Testis (tissue), 3 donors: ENCODE data around the gene SNTG2. TPM values are rescaled to one million over a fixed set of nuclear protein-coding genes. Genes with fewer than 3 reads are reported as not detected.

ENCODE experiments used
- DNase-seq: peaks from one replicate; pipeline ENCODE4 v3.0.0-alpha.2; 2019
- H3K27ac ChIP-seq, 2 donors: fragments of 200-600 bp; sonication (generic); one replicate each; pipeline ENCODE4 v1.5.1; 2019
- H3K27me3 ChIP-seq: fragments of 200-600 bp; sonication (generic); one replicate; pipeline ENCODE4 v1.5.1; 2019
- H3K36me3 ChIP-seq: fragments of 200-600 bp; sonication (generic); one replicate; pipeline ENCODE4 v1.5.1; 2017; ENCODE audit warnings: low read depth; ENCODE audit errors: missing control alignments
- H3K4me1 ChIP-seq: fragments of 200-600 bp; sonication (generic); one replicate; pipeline ENCODE4 v1.5.1; 2019
- H3K4me3 ChIP-seq, 2 donors: fragments of 200-600 bp; sonication (generic); one replicate each; pipeline ENCODE4 v1.5.1; 2017 to 2019
- H3K9me3 ChIP-seq: fragments of 200-600 bp; sonication (generic); one replicate; pipeline ENCODE4 v1.5.1; 2017
- CTCF ChIP-seq, 3 experiments: fragments of 450-650 bp in 2 of 3; fragments of 200-600 bp in 1 of 3; sonication (generic) in 1 of 3; IDR thresholded peaks; one replicate each; pipeline ENCODE4 v1.5.1; 2016 to 2019; ENCODE audit warnings: antibody characterized with exemption in 3 of 3, mild to moderate bottlenecking in 2 of 3, moderate library complexity in 1 of 3
- POLR2A ChIP-seq: fragments of 450-650 bp; IDR thresholded peaks from one replicate; pipeline ENCODE4 v1.6.1; 2017; ENCODE audit warnings: antibody characterized with exemption, mild to moderate bottlenecking, moderate library complexity
- WGBS, 2 donors: methylation state at CpG; one replicate each; pipeline ENCODE4 v1.1.5; 2018; 5-methylcytosine and 5-hydroxymethylcytosine counted together
- intact Hi-C: fragments of 100-400 bp; cut with DNase I; formaldehyde crosslinking; loops from one replicate; pipeline ENCODE4 v1.15.1; 2023; ENCODE audit warnings: low total_unique reads
- polyA plus RNA-seq: library from polyadenylated mRNA; stranded (reverse); fragments of 350-450 nt; fragmentation: Illumina TruSeq; extraction: RNeasy Lipid Tissue Mini Kit (QIAGEN cat#74804); gene quantifications from one replicate; pipeline ENCODE4 v1.2.3, GENCODE V29; 2014; ENCODE audit warnings: low read depth, low replicate concordance; ENCODE audit not compliant: insufficient read depth
- total RNA-seq, 2 donors: library from RNA; depleted of rRNA; stranded (reverse); fragments of >200 nt; gene quantifications; one replicate each; pipeline ENCODE4 v1.2.3, GENCODE V29; 2016

SNTG2 gene
- total and polyA plus RNA-seq, 3 donors from 2014 or later: 8.7 to 10.2 (median 9.1) TPM

GRCh38 chr2:954687-955000, 4.0 kb downstream of the SNTG2 start:
- no peaks in the 10 kb centered on the region for H3K27me3 ChIP-seq
- TF ChIP-seq CTCF (IDR thresholded peaks at IDR 0.05) (no peak), POLR2A (no peak)
- 36 to 64% methylated on average over 1 of the region's 1 CpG for WGBS, 2 donors
- H3K36me3 ChIP-seq: no peaks in the 10 kb centered on the region
- H3K9me3 ChIP-seq: no peaks in the 10 kb centered on the region
- no peak for DNase-seq
- H3K4me3 ChIP-seq: no peak overlapping the region
- H3K4me1 ChIP-seq: peaks cover 4% of the 10 kb centered on the region
- no peak overlapping the region for H3K27ac ChIP-seq
- intact Hi-C loops: loop anchor here (10.0 kb wide), 1 partner anchor 590 kb away; no protein-coding TSS in a partner anchor

DNA sequence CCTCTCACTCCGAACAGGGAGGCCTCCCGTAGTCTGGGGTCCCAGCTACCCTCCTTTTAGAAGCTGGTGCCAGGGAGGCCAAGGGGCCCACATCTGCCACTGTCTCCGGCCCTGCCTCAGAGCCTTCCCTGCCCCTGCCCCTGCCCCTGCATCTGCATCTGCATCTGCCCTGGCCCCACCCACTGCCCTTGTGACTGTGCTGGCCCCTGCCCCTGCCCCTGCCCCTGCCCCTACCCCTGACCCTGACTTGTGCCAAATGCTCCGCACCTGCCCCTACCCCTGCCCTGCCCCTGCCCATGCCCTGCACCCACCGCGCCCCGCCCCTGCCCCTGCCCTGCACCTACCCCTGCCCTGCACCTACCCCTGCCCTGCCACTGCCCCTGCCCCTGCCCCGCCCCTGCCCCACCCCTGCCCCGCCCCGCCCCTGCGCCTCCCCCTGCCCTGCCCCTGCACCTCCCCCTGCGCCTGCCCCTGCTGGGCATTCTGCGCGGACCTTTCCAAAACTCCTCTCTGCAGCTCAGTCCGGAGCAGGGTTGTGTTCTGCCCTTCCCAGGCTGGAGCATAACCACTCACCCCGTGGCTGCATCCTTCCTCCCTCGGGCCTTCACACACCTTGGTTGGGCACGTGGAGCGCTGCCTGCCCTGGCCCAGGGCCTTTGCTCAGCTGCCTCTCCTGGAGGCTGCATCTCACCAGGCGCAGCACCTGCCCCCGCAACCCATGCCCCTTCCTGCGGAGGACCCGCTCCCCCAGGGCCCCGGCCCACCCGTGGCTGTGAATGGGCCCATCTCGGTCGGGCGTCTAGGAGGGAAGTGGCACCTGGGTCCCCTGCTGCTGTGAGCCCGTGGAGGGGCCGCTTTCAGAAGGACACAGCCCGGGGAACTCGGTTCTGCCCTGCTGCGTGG, 5.4 kb downstream of the SNTG2 start:
- intact Hi-C loops: loop anchor here (10.0 kb wide), 1 partner anchor 589 kb away; no protein-coding TSS in a partner anchor
- WGBS, 2 donors: 83 to 90% methylated on average over 19 to 32 of the region's 33 CpGs

DNA sequence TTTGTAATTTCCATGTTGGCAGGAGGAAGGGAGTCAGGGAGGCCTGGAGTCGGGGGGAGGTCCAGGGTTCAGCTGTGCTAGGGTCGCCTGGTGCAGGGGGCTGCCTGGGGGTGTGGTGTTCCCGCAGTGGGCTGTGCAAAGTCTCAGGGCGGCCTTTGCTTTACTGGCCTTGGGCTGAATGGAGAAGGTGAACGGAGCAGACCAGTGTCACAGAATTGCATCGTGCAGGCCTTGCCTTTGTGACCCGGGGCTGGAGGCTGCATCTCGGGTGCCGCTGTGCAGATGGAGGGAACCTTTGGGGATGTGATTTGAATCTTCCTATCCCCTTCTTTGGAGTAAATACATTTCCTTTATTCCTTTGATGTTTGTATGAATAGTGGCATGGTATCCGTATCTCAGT, 8.8 kb downstream of the SNTG2 start:
- Histone ChIP-seq H3K9me3 (no peaks in the 10 kb centered on the region), H3K4me1 (no peaks in the 10 kb centered on the region), H3K27me3 (no peaks in the 10 kb centered on the region), H3K36me3 (no peaks in the 10 kb centered on the region), H3K27ac (no peak overlapping the region), H3K4me3 (no peak overlapping the region)
- WGBS, 2 donors: 86 to 94% methylated on average over 10 of the region's 10 CpGs
- intact Hi-C loops: loop anchor here (10.0 kb wide), 1 partner anchor 585 kb away; no protein-coding TSS in a partner anchor
- no peak for DNase-seq
- TF ChIP-seq POLR2A (no peak), CTCF (IDR thresholded peaks at IDR 0.05) (no peak)

More for the DNA sequence above, 5.4 kb downstream of the SNTG2 start:
- no peaks in the 10 kb centered on the region for H3K9me3 ChIP-seq
- no peaks in the 10 kb centered on the region for H3K27me3 ChIP-seq
- H3K4me3 ChIP-seq: no peak overlapping the region
- H3K27ac ChIP-seq: no peak overlapping the region
- no peaks in the 10 kb centered on the region for H3K36me3 ChIP-seq
- no peak for TF ChIP-seq POLR2A
- no peak for TF ChIP-seq CTCF (IDR thresholded peaks at IDR 0.05)
- no peak for DNase-seq
- H3K4me1 ChIP-seq: no peaks in the 10 kb centered on the region

DNA sequence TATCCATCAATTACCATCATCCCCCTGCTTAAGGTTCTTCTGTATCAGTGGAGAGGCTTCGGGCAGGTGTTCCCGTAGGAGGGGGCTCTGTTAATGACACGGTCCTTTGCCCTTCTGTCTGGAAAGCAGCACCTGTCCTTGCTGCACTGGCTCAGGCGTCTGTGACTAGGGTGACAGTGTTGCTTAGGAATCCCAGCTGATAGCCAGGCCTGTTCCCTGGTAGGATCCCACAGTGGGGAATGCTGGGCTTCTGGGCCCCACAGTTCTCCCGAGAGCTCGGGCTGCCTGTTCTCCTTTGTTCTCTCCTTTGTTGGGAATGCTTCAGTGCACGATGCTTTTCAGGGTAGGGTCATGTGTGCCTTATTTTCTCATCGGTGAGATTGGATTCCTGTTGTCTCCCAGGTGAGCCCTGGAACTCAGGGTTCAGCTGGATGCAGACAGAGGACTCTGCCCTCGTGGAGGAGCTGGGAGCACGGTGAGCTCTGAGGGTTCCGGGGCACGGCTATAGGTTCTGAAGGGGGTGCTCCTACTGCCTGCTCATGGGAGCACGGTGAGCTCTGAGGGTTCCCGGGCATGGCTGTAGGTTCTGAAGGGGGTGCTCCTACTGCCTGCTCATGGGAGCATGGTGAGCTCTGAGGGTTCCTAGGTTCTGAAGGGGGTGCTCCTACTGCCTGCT, 9.6 kb downstream of the SNTG2 start:
- WGBS, 2 donors: 86 to 88% methylated on average over 12 to 14 of the region's 14 CpGs
- H3K9me3 ChIP-seq: no peaks in the 10 kb centered on the region
- intact Hi-C loops: no loop called here
- no peak overlapping the region for H3K4me3 ChIP-seq
- no peak for DNase-seq
- no peaks in the 10 kb centered on the region for H3K27me3 ChIP-seq
- TF ChIP-seq POLR2A: no peak
- TF ChIP-seq CTCF (IDR thresholded peaks at IDR 0.05): no peak
- no peaks in the 10 kb centered on the region for H3K4me1 ChIP-seq
- no peaks in the 10 kb centered on the region for H3K36me3 ChIP-seq
- H3K27ac ChIP-seq: no peak overlapping the region
